Caco-2 (cell line): Measurements from ENCODE around the gene HENMT1. TPM values are rescaled to one million over a fixed set of nuclear protein-coding genes. Genes with fewer than 3 reads are reported as not detected.

Experiments used
- BruUV-seq: library from RNA; stranded (reverse); fragments of 400-500 nt; replicated peaks from 2 replicates; lab custom pipeline; 2021; lab: Mats Ljungman, UMichigan
- CTCF ChIA-PET: fragments of 300-600 bp; sonication (Branson Sonifier 250); formaldehyde crosslinking; loops from one replicate; lab custom pipeline; 2022; ENCODE audit warnings: antibody characterized with exemption; lab: Charles Lee
- POLR2A ChIA-PET: fragments of 300-600 bp; sonication (Branson Sonifier 250); formaldehyde crosslinking; loops from one replicate; lab custom pipeline; 2022; ENCODE audit warnings: antibody characterized with exemption; lab: Charles Lee
- DNase-seq, 2 experiments: peaks; one replicate each; pipeline versions ENCODE4 v3.0.0 to v3.0.0-alpha.2; 2020 to 2022
- H3K27me3 ChIP-seq: replicated peaks from 2 replicates; pipeline ENCODE4 v1.6.0; 2011; ENCODE audit warnings: low read length; ENCODE audit not compliant: control insufficient read depth, insufficient read depth
- H3K36me3 ChIP-seq: 2 replicates; pipeline ENCODE4 v1.5.1; 2011; ENCODE audit warnings: low read length; ENCODE audit not compliant: control insufficient read depth, insufficient read depth
- H3K4me1 ChIP-seq: fragments of 250-450 bp; sonication (Bioruptor Pico); 2 replicates; pipeline ENCODE4 v1.5.1; 2020; ENCODE audit warnings: mild to moderate bottlenecking
- H3K4me3 ChIP-seq: 2 replicates; pipeline ENCODE4 v1.5.1; 2011; ENCODE audit warnings: low read depth, mild to moderate bottlenecking, control low read depth, low read length
- H3K9me3 ChIP-seq: fragments of 250-450 bp; sonication (Bioruptor Pico); 2 replicates; pipeline ENCODE4 v1.5.1; 2020; ENCODE audit warnings: mild to moderate bottlenecking, moderate library complexity
- H3K27ac Mint-ChIP-seq: one replicate; pipeline ENCODE4 v1.8.0; 2022; ENCODE audit warnings: mixed read lengths; ENCODE audit not compliant: unreplicated experiment
- H3K27me3 Mint-ChIP-seq: one replicate; pipeline ENCODE4 v1.8.0; 2022; ENCODE audit warnings: mixed read lengths; ENCODE audit not compliant: insufficient read depth, unreplicated experiment
- H3K36me3 Mint-ChIP-seq: one replicate; pipeline ENCODE4 v1.8.0; 2022; ENCODE audit warnings: mild to moderate bottlenecking, mixed read lengths; ENCODE audit not compliant: insufficient read depth, unreplicated experiment
- H3K4me1 Mint-ChIP-seq: one replicate; pipeline ENCODE4 v1.8.0; 2022; ENCODE audit warnings: low read depth, mixed read lengths; ENCODE audit not compliant: unreplicated experiment
- H3K4me3 Mint-ChIP-seq: one replicate; pipeline ENCODE4 v1.8.0; 2022; ENCODE audit warnings: mild to moderate bottlenecking, moderate library complexity, mixed read lengths; ENCODE audit not compliant: unreplicated experiment
- H3K9me3 Mint-ChIP-seq: one replicate; pipeline ENCODE4 v1.8.0; 2022; ENCODE audit warnings: mixed read lengths; ENCODE audit not compliant: unreplicated experiment
- CTCF ChIP-seq, 2 experiments: fragments of 200-600 bp in 1 of 2; IDR thresholded peaks; 1 replicate in 1 of 2; 2 replicates in 1 of 2; pipeline versions ENCODE4 v1.5.1 to v1.8.0; 2011 to 2022; ENCODE audit warnings: antibody characterized with exemption in 1 of 2, control low read depth in 1 of 2, inconsistent platforms in 1 of 2, low read depth in 1 of 2, low read length in 1 of 2, mild to moderate bottlenecking in 1 of 2, moderate library complexity in 1 of 2; ENCODE audit not compliant: insufficient read depth in 1 of 2, severe bottlenecking in 1 of 2, unreplicated experiment in 1 of 2
- intact Hi-C: fragments of 100-400 bp; cut with micrococcal nuclease; formaldehyde crosslinking; loops from one replicate; pipeline ENCODE4 v1.10.0; 2022; ENCODE audit not compliant: unreplicated experiment
- total RNA-seq: library from RNA; stranded (reverse); gene quantifications from 2 replicates; pipeline ENCODE4 v1.2.3, GENCODE V29; 2022

Gene HENMT1
- total RNA-seq, 1 experiment from 2014 or later, result 21.0 TPM

GRCh38 chr1:108628665-108629064, 32.2 kb downstream of the HENMT1 start:
- no peak overlapping the region for H3K27ac Mint-ChIP-seq

GRCh38 chr1:108627951-108628350, 32.9 kb downstream of the HENMT1 start:
- Histone ChIP-seq H3K36me3 (no peaks in the 10 kb centered on the region), H3K4me3 (no peak overlapping the region), H3K9me3 (no peaks in the 10 kb centered on the region), H3K4me1 (no peaks in the 10 kb centered on the region), H3K27me3 (no peaks in the 10 kb centered on the region)
- DNase-seq, result no peak
- H3K27me3 Mint-ChIP-seq, result no peaks in the 10 kb centered on the region
- H3K36me3 Mint-ChIP-seq, result peaks cover 5% of the 10 kb centered on the region
- H3K27ac Mint-ChIP-seq, result no peak overlapping the region
- no peaks in the 10 kb centered on the region for H3K9me3 Mint-ChIP-seq
- TF ChIP-seq CTCF (IDR thresholded peaks at IDR 0.05; ENCODE audit: insufficient read depth in 1 of 2, low read depth in 1 of 2, low read length in 1 of 2, severe bottlenecking in 1 of 2, unreplicated experiment in 1 of 2), result no peak
- intact Hi-C loops, result no loop called here
- no peaks in the 10 kb centered on the region for H3K4me1 Mint-ChIP-seq
- ChIA-PET POLR2A (no interaction called here), CTCF (no interaction called here)
- BruUV-seq, result no TSS peak
- H3K4me3 Mint-ChIP-seq, result no peak overlapping the region

More at GRCh38 chr1:108628665-108629064, 32.2 kb downstream of the HENMT1 start:
- ChIA-PET POLR2A (no interaction called here), CTCF (no interaction called here)
- Histone ChIP-seq H3K36me3 (no peaks in the 10 kb centered on the region), H3K9me3 (no peaks in the 10 kb centered on the region), H3K27me3 (no peaks in the 10 kb centered on the region), H3K4me1 (no peaks in the 10 kb centered on the region), H3K4me3 (no peak overlapping the region)
- Mint-ChIP-seq H3K4me1 (no peaks in the 10 kb centered on the region), H3K4me3 (no peak overlapping the region), H3K27me3 (no peaks in the 10 kb centered on the region), H3K9me3 (no peaks in the 10 kb centered on the region), H3K36me3 (peaks cover 5% of the 10 kb centered on the region)
- intact Hi-C loops, result no loop called here
- no peak for TF ChIP-seq CTCF (IDR thresholded peaks at IDR 0.05; ENCODE audit: insufficient read depth in 1 of 2, low read depth in 1 of 2, low read length in 1 of 2, severe bottlenecking in 1 of 2, unreplicated experiment in 1 of 2)
- BruUV-seq, result no TSS peak
- no peak for DNase-seq

- H3K9me3 Mint-ChIP-seq, result no peaks in the 10 kb centered on the region
- Histone ChIP-seq H3K4me1 (no peaks in the 10 kb centered on the region), H3K36me3 (no peaks in the 10 kb centered on the region), H3K27me3 (no peaks in the 10 kb centered on the region), H3K4me3 (no peak overlapping the region), H3K9me3 (no peaks in the 10 kb centered on the region)
- no peak overlapping the region for H3K27ac Mint-ChIP-seq
- CTCF ChIA-PET, result no interaction called here
- POLR2A ChIA-PET, result no interaction called here
- H3K27me3 Mint-ChIP-seq, result no peaks in the 10 kb centered on the region
- no peak overlapping the region for H3K4me3 Mint-ChIP-seq
- peaks cover 3% of the 10 kb centered on the region for H3K36me3 Mint-ChIP-seq
- no peak for DNase-seq
- no peak for TF ChIP-seq CTCF (IDR thresholded peaks at IDR 0.05; ENCODE audit: insufficient read depth in 1 of 2, low read depth in 1 of 2, low read length in 1 of 2, severe bottlenecking in 1 of 2, unreplicated experiment in 1 of 2)
- H3K4me1 Mint-ChIP-seq, result no peaks in the 10 kb centered on the region
- intact Hi-C loops, result no loop called here
- BruUV-seq, result no TSS peak
These were observed 33.6 kb downstream of the HENMT1 start for GRCh38 chr1:108627256-108627655.
